ENCODE data around the gene COPZ2. TPM values are rescaled to one million over a fixed set of nuclear protein-coding genes. Genes with fewer than 3 reads are reported as not detected.
A peak's percentile ranks its signal among the peaks of the same experiment; 100 is the strongest.

COPZ2 gene
- total RNA-seq, 6 experiments from 2014 or later: 18.9 to 26.6 (median 23.8) TPM

DNA sequence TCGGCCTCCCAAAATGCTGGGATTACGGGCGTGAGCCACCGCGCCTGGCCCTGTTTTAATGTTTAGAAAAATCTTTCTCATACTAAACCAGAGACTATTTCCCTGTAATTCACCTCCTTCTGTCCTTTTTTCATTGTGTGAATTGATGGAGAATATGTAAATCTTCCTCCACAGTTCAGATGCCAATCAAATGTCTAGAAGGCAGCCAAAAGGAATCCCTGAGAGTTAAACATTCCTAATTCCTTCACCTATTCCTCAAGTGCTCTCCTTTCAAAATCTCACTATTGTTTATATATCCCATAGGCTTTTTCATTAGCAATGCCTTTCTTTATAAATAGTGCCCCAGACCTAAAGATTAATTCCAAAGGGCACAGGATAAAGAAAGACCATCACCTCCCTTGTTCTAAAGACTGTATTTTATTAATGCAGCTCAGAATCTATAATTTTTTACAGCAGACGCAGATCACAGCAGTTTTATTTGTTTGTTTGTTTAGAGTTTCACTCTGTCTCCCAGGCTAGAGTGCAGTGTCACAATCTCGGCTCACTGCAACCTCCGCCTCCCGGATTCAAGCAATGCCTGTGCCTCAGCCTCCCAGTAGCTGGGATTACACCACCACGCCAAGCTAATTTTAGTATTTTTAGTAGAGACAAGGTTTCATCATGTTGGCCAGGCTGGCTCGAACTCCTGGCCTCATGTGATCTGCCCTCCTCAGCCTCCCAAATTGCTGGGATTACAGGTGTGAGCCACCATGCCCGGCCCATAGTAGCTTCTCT is 30.5 kb downstream of the COPZ2 start:
- ATAC-seq (no peak), DNase-seq (peak in 1 of 3 donors; percentile 14)
- WGBS (ENCODE audit: insufficient coverage, low coverage, low lambda C conversion rate, missing lambda C conversion rate): 65% methylated on average over 11 of the region's 12 CpGs
- intact Hi-C loops (cut with DNase I): no loop called here
- H3K27me3 ChIP-seq: peaks cover 0 to 9% of the 10 kb centered on the region in 2 donors
- H3K4me3 ChIP-seq: no peak overlapping the region
- TF ChIP-seq POLR2A (IDR thresholded peaks at IDR 0.05): no peak
- TF ChIP-seq, protein P1, sequence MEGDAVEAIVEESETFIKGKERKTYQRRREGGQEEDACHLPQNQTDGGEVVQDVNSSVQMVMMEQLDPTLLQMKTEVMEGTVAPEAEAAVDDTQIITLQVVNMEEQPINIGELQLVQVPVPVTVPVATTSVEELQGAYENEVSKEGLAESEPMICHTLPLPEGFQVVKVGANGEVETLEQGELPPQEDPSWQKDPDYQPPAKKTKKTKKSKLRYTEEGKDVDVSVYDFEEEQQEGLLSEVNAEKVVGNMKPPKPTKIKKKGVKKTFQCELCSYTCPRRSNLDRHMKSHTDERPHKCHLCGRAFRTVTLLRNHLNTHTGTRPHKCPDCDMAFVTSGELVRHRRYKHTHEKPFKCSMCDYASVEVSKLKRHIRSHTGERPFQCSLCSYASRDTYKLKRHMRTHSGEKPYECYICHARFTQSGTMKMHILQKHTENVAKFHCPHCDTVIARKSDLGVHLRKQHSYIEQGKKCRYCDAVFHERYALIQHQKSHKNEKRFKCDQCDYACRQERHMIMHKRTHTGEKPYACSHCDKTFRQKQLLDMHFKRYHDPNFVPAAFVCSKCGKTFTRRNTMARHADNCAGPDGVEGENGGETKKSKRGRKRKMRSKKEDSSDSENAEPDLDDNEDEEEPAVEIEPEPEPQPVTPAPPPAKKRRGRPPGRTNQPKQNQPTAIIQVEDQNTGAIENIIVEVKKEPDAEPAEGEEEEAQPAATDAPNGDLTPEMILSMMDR (IDR thresholded peaks at IDR 0.05): no peak
- no peaks in the 10 kb centered on the region for H3K9me3 ChIP-seq
- peaks cover 0 to 8% (median 0%) of the 10 kb centered on the region in 4 donors for H3K4me1 ChIP-seq
- H3K27ac ChIP-seq: no peak overlapping the region
- no peaks in the 10 kb centered on the region for H3K36me3 ChIP-seq

DNA sequence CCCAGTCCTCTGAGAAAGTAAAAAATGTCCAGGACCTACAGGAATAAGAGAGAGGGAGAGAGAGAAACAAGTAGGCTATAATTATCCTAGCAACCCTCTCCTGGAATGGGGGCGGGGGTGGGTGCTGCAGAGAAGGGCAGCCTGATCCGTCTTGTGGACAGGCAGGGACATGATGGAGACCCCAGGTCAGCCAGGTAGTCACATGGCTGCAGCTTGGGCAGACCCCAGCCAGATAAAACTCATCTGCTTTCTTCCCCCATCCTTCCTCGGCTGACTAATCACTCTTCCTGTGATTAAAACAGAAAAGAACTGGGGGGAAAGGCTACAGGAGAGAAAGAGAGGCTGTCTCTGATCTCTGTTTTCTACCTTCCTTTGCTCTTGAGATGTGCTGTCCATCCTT is 32.6 kb downstream of the COPZ2 start:
- no peak overlapping the region for H3K27ac ChIP-seq
- no peaks in the 10 kb centered on the region for H3K36me3 ChIP-seq
- no peak overlapping the region for H3K4me3 ChIP-seq
- intact Hi-C loops (cut with DNase I): no loop called here
- H3K9me3 ChIP-seq: no peaks in the 10 kb centered on the region
- TF ChIP-seq POLR2A (IDR thresholded peaks at IDR 0.05): no peak
- TF ChIP-seq, protein P1 (IDR thresholded peaks at IDR 0.05): no peak
- ATAC-seq: no peak
- no peak for DNase-seq
- H3K4me1 ChIP-seq: no peaks in the 10 kb centered on the region
- WGBS (ENCODE audit: insufficient coverage, low coverage, low lambda C conversion rate, missing lambda C conversion rate): 33% methylated on average over 1 of the region's 3 CpGs
- no peaks in the 10 kb centered on the region for H3K27me3 ChIP-seq

GRCh38 chr17:48003417-48004151 is 34.0 kb downstream of the COPZ2 start:
- Histone ChIP-seq H3K9me3 (no peaks in the 10 kb centered on the region), H3K4me1 (no peaks in the 10 kb centered on the region), H3K36me3 (no peaks in the 10 kb centered on the region), H3K27me3 (no peaks in the 10 kb centered on the region), H3K27ac (peak overlapping the region in 1 of 3 donors; percentile 12), H3K4me3 (no peak overlapping the region)
- WGBS (ENCODE audit: insufficient coverage, low coverage, low lambda C conversion rate, missing lambda C conversion rate): 57% methylated on average over 8 of the region's 17 CpGs
- peak in 1 of 4 donors; percentile 14 for ATAC-seq
- no peak for DNase-seq
- intact Hi-C loops (cut with DNase I): no loop called here
- TF ChIP-seq, protein P1 (IDR thresholded peaks at IDR 0.05): no peak
- no peak for TF ChIP-seq POLR2A (IDR thresholded peaks at IDR 0.05)

- no peaks in the 10 kb centered on the region for H3K9me3 ChIP-seq
- no peak for DNase-seq
- no peaks in the 10 kb centered on the region for H3K36me3 ChIP-seq
- TF ChIP-seq, protein P1 (IDR thresholded peaks at IDR 0.05): no peak
- no peak for TF ChIP-seq POLR2A (IDR thresholded peaks at IDR 0.05)
- H3K4me1 ChIP-seq: no peaks in the 10 kb centered on the region
- peak in 1 of 4 donors; percentile 21 for ATAC-seq
- intact Hi-C loops (cut with DNase I): no loop called here
- H3K27ac ChIP-seq: peak overlapping the region in 1 of 3 donors; percentile 12
- no peak overlapping the region for H3K4me3 ChIP-seq
- WGBS (ENCODE audit: insufficient coverage, low coverage, low lambda C conversion rate, missing lambda C conversion rate): 51% methylated on average over 6 of the region's 7 CpGs
- H3K27me3 ChIP-seq: no peaks in the 10 kb centered on the region
These were observed 34.6 kb downstream of the COPZ2 start for GRCh38 chr17:48002916-48003416.
